CD4-positive, CD25-positive, alpha-beta regulatory T cell (primary cell): ENCODE data around the gene SLC38A11. TPM values are rescaled to one million over a fixed set of nuclear protein-coding genes. Genes with fewer than 3 reads are reported as not detected.

Experiments used
- ATAC-seq, 2 donors: fragments of 150-1000 bp; cut with Tn5 transposase; one replicate each; pipeline ENCODE4 v1.10.0; 2021; ENCODE audit warnings: low read depth in 2 of 2, moderate number of reproducible peaks in 2 of 2, moderate library complexity in 1 of 2
- DNase-seq, 3 donors: peaks; one replicate each; pipeline versions ENCODE4 v3.0.0 to v3.0.0-alpha.2; 2012 to 2022; ENCODE audit warnings: mixed read lengths in 1 of 3
- H3K27ac ChIP-seq: one replicate; pipeline ENCODE4 v1.7.0; 2013; ENCODE audit warnings: mild to moderate bottlenecking, low read length; ENCODE audit not compliant: insufficient read depth, poor library complexity, severe bottlenecking
- H3K27me3 ChIP-seq: one replicate; pipeline ENCODE4 v1.7.0; 2013; ENCODE audit warnings: low read length; ENCODE audit not compliant: control insufficient read depth, insufficient read depth
- H3K36me3 ChIP-seq: one replicate; pipeline ENCODE4 v1.7.0; 2013; ENCODE audit warnings: mild to moderate bottlenecking, low read length, moderate library complexity; ENCODE audit not compliant: control insufficient read depth, insufficient read depth
- H3K4me1 ChIP-seq: 2 replicates; pipeline ENCODE4 v1.7.0; 2013; ENCODE audit warnings: mild to moderate bottlenecking, low read length; ENCODE audit not compliant: insufficient read depth, control insufficient read depth, poor library complexity, severe bottlenecking
- H3K4me3 ChIP-seq: one replicate; pipeline ENCODE4 v1.7.0; 2013; ENCODE audit warnings: low read depth, mild to moderate bottlenecking, low read length, moderate library complexity
- H3K9me3 ChIP-seq, 2 experiments: 1 replicate in 1 of 2; 2 replicates in 1 of 2; pipeline ENCODE4 v1.7.0; 2013; ENCODE audit warnings: low read length in 2 of 2, mild to moderate bottlenecking in 1 of 2, moderate library complexity in 1 of 2; ENCODE audit not compliant: control insufficient read depth in 2 of 2
- H3K27ac Mint-ChIP-seq, 3 donors: one replicate each; pipeline ENCODE4 v1.8.0; 2020 to 2022; ENCODE audit warnings: mild to moderate bottlenecking in 3 of 3, mixed read lengths in 3 of 3, moderate library complexity in 2 of 3
- H3K27me3 Mint-ChIP-seq: one replicate; pipeline ENCODE4 v1.8.0; 2022; ENCODE audit warnings: mild to moderate bottlenecking, mixed read lengths
- H3K36me3 Mint-ChIP-seq: one replicate; pipeline ENCODE4 v1.8.0; 2020; ENCODE audit warnings: mixed read lengths
- H3K4me1 Mint-ChIP-seq, 4 donors: one replicate each; pipeline ENCODE4 v1.8.0; 2020 to 2022; ENCODE audit warnings: mixed read lengths in 4 of 4, mild to moderate bottlenecking in 1 of 4
- H3K4me3 Mint-ChIP-seq, 4 donors: one replicate each; pipeline ENCODE4 v1.8.0; 2020 to 2022; ENCODE audit warnings: mild to moderate bottlenecking in 4 of 4, mixed read lengths in 4 of 4, moderate library complexity in 3 of 4
- H3K9me3 Mint-ChIP-seq, 7 donors: one replicate each; pipeline ENCODE4 v1.8.0; 2020 to 2022; ENCODE audit warnings: mixed read lengths in 7 of 7, mild to moderate bottlenecking in 3 of 7, moderate library complexity in 2 of 7
- polyA plus RNA-seq, 4 donors: library from polyadenylated mRNA; unstranded; fragments of 300-500 nt; fragmentation: Illumina TruSeq; gene quantifications; one replicate each; pipeline ENCODE4 v1.2.3, GENCODE V29; 2021
- total RNA-seq: library from RNA; stranded (reverse); gene quantifications from one replicate; pipeline ENCODE4 v1.2.3, GENCODE V29; 2022

The SLC38A11 gene
- total and polyA plus RNA-seq, 5 donors from 2014 or later = not detected

GRCh38 chr2:164897469-164898260, 57.7 kb downstream of the SLC38A11 start:
- no peak for DNase-seq
- peaks cover 0 to 5% (median 3%) of the 10 kb centered on the region in 4 donors for H3K4me1 Mint-ChIP-seq
- no peak for ATAC-seq

GRCh38 chr2:164896634-164897355, 58.5 kb downstream of the SLC38A11 start:
- DNase-seq = peak in 1 of 3 donors; percentile 65
- peak overlapping the region in 1 of 3 donors; percentile 66 for H3K27ac Mint-ChIP-seq
- H3K4me1 ChIP-seq = peaks cover 3% of the 10 kb centered on the region
- peaks cover 0 to 5% (median 3%) of the 10 kb centered on the region in 4 donors for H3K4me1 Mint-ChIP-seq
- H3K27me3 ChIP-seq = no peaks in the 10 kb centered on the region
- no peak overlapping the region for H3K27ac ChIP-seq
- H3K36me3 Mint-ChIP-seq = no peaks in the 10 kb centered on the region
- no peaks in the 10 kb centered on the region for H3K36me3 ChIP-seq
- peak; percentile 48 to 55 for ATAC-seq
- H3K9me3 ChIP-seq = no peaks in the 10 kb centered on the region
- H3K4me3 ChIP-seq = no peak overlapping the region
- H3K9me3 Mint-ChIP-seq = peaks cover 0 to 9% (median 4%) of the 10 kb centered on the region in 7 donors
- no peak overlapping the region for H3K4me3 Mint-ChIP-seq
- H3K27me3 Mint-ChIP-seq = peaks cover 6% of the 10 kb centered on the region

More at GRCh38 chr2:164897469-164898260, 57.7 kb downstream of the SLC38A11 start:
- no peak overlapping the region for H3K4me3 ChIP-seq
- Mint-ChIP-seq H3K36me3 (no peaks in the 10 kb centered on the region), H3K27me3 (peaks cover 6% of the 10 kb centered on the region), H3K4me3 (no peak overlapping the region), H3K9me3 (peaks cover 0 to 9% (median 4%) of the 10 kb centered on the region in 7 donors), H3K27ac (peak overlapping the region in 1 of 3 donors; percentile 66)
- H3K4me1 ChIP-seq = peaks cover 3% of the 10 kb centered on the region
- H3K9me3 ChIP-seq = no peaks in the 10 kb centered on the region
- no peaks in the 10 kb centered on the region for H3K27me3 ChIP-seq
- H3K27ac ChIP-seq = no peak overlapping the region
- no peaks in the 10 kb centered on the region for H3K36me3 ChIP-seq

- no peaks in the 10 kb centered on the region for H3K36me3 Mint-ChIP-seq
- peaks cover 0 to 9% (median 4%) of the 10 kb centered on the region in 7 donors for H3K9me3 Mint-ChIP-seq
- peaks cover 6% of the 10 kb centered on the region for H3K27me3 Mint-ChIP-seq
- ATAC-seq (no peak), DNase-seq (no peak)
- H3K4me3 Mint-ChIP-seq = no peak overlapping the region
- H3K27ac Mint-ChIP-seq = no peak overlapping the region
- Histone ChIP-seq H3K9me3 (no peaks in the 10 kb centered on the region), H3K4me1 (peaks cover 3% of the 10 kb centered on the region), H3K27me3 (no peaks in the 10 kb centered on the region), H3K36me3 (no peaks in the 10 kb centered on the region), H3K4me3 (no peak overlapping the region), H3K27ac (no peak overlapping the region)
- H3K4me1 Mint-ChIP-seq = peaks cover 0 to 5% (median 3%) of the 10 kb centered on the region in 4 donors
Measured at GRCh38 chr2:164896226-164896625, 59.1 kb downstream of the SLC38A11 start.

DNA sequence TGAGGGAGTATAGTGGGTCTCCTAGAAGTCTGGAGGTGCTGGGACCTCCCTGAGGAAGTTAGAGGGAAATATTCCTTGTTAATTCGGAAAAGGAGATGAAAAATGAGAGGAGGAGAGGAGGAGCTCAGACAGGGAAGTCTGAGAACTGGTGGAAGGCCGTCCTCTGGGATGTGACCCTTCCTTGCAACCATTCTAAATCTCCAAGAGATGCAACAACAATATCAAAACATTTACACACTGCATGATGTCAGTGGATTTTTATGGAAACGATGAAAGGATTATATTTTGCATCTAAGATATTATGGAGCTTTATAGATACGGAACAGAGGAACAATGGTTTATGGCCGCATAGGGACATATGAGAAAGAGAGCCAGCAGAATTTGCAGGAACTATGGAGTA, 63.9 kb downstream of the SLC38A11 start:
- Mint-ChIP-seq H3K4me3 (no peak overlapping the region), H3K27ac (no peak overlapping the region), H3K27me3 (peaks cover 6% of the 10 kb centered on the region), H3K36me3 (no peaks in the 10 kb centered on the region), H3K9me3 (peaks cover 0 to 4% (median 1%) of the 10 kb centered on the region in 7 donors), H3K4me1 (peaks cover 0 to under 1% (median 0%) of the 10 kb centered on the region in 4 donors)
- Histone ChIP-seq H3K4me1 (no peaks in the 10 kb centered on the region), H3K36me3 (no peaks in the 10 kb centered on the region), H3K4me3 (no peak overlapping the region), H3K27me3 (no peaks in the 10 kb centered on the region), H3K27ac (no peak overlapping the region), H3K9me3 (no peaks in the 10 kb centered on the region)
- no peak for DNase-seq
- ATAC-seq = no peak

- Histone ChIP-seq H3K27me3 (peaks cover 2% of the 10 kb centered on the region), H3K36me3 (no peaks in the 10 kb centered on the region), H3K4me3 (no peak overlapping the region), H3K27ac (no peak overlapping the region), H3K4me1 (no peaks in the 10 kb centered on the region), H3K9me3 (no peaks in the 10 kb centered on the region)
- H3K27me3 Mint-ChIP-seq = peaks cover 6% of the 10 kb centered on the region
- H3K36me3 Mint-ChIP-seq = no peaks in the 10 kb centered on the region
- no peak for DNase-seq
- no peak overlapping the region for H3K27ac Mint-ChIP-seq
- no peaks in the 10 kb centered on the region for H3K4me1 Mint-ChIP-seq
- no peak overlapping the region for H3K4me3 Mint-ChIP-seq
- ATAC-seq = no peak
- H3K9me3 Mint-ChIP-seq = peaks cover 0 to 4% (median 1%) of the 10 kb centered on the region in 7 donors
Measured at GRCh38 chr2:164890544-164890943, 64.8 kb downstream of the SLC38A11 start.

GRCh38 chr2:164888592-164888991, 66.7 kb downstream of the SLC38A11 start:
- no peak for DNase-seq
- H3K36me3 Mint-ChIP-seq = no peaks in the 10 kb centered on the region
- H3K9me3 Mint-ChIP-seq = peaks cover 0 to 2% (median 0%) of the 10 kb centered on the region in 7 donors
- H3K9me3 ChIP-seq = no peaks in the 10 kb centered on the region
- no peaks in the 10 kb centered on the region for H3K4me1 Mint-ChIP-seq
- no peak for ATAC-seq
- no peak overlapping the region for H3K27ac ChIP-seq
- no peak overlapping the region for H3K4me3 Mint-ChIP-seq
- peaks cover 6% of the 10 kb centered on the region for H3K27me3 Mint-ChIP-seq
- no peaks in the 10 kb centered on the region for H3K36me3 ChIP-seq
- H3K4me3 ChIP-seq = no peak overlapping the region
- no peaks in the 10 kb centered on the region for H3K4me1 ChIP-seq
- H3K27me3 ChIP-seq = peaks cover 2% of the 10 kb centered on the region
- no peak overlapping the region for H3K27ac Mint-ChIP-seq

- H3K27me3 ChIP-seq = peaks cover 2% of the 10 kb centered on the region
- no peak overlapping the region for H3K27ac ChIP-seq
- ATAC-seq = no peak
- no peaks in the 10 kb centered on the region for H3K9me3 ChIP-seq
- H3K27ac Mint-ChIP-seq = no peak overlapping the region
- H3K36me3 Mint-ChIP-seq = no peaks in the 10 kb centered on the region
- no peak for DNase-seq
- no peaks in the 10 kb centered on the region for H3K4me1 Mint-ChIP-seq
- no peaks in the 10 kb centered on the region for H3K4me1 ChIP-seq
- H3K4me3 ChIP-seq = no peak overlapping the region
- H3K36me3 ChIP-seq = no peaks in the 10 kb centered on the region
- H3K27me3 Mint-ChIP-seq = peaks cover 6% of the 10 kb centered on the region
- H3K4me3 Mint-ChIP-seq = no peak overlapping the region
- peaks cover 0 to 2% (median 0%) of the 10 kb centered on the region in 7 donors for H3K9me3 Mint-ChIP-seq
Measured at GRCh38 chr2:164887434-164888144, 67.7 kb downstream of the SLC38A11 start.
